Ectodermal cell (in vitro differentiated cells): Measurements from ENCODE around the gene ZNF519.
"Not testable (repeated sequence)": the region's sequence is repeated elsewhere in the genome, so short reads cannot be mapped to it uniquely, and the experiment has no call there.

Experiments used
- H3K27ac ChIP-seq: 2 replicates; pipeline ENCODE4 v1.7.0; 2013; ENCODE audit warnings: mild to moderate bottlenecking, low read depth, low read length; ENCODE audit not compliant: insufficient read depth, poor library complexity, severe bottlenecking
- H3K27me3 ChIP-seq: 2 replicates; pipeline ENCODE4 v1.7.0; 2013; ENCODE audit warnings: mild to moderate bottlenecking, low read length; ENCODE audit not compliant: insufficient read depth, control insufficient read depth, poor library complexity, severe bottlenecking
- H3K36me3 ChIP-seq: one replicate; pipeline ENCODE4 v1.7.0; 2013; ENCODE audit warnings: low read length; ENCODE audit not compliant: control insufficient read depth, insufficient read depth
- H3K4me1 ChIP-seq: one replicate; pipeline ENCODE4 v1.7.0; 2013; ENCODE audit warnings: low read length; ENCODE audit not compliant: control insufficient read depth, insufficient read depth
- H3K4me3 ChIP-seq: 2 replicates; pipeline ENCODE4 v1.7.0; 2013; ENCODE audit warnings: low read depth, low read length, control low read depth; ENCODE audit not compliant: insufficient read depth
- H3K9me3 ChIP-seq: 2 replicates; pipeline ENCODE4 v1.7.0; 2013; ENCODE audit warnings: mild to moderate bottlenecking, low read length, moderate library complexity; ENCODE audit not compliant: control insufficient read depth
- WGBS, 2 experiments: methylation state at CpG; one replicate each; pipeline ENCODE4 v1.1.7; 2013; ENCODE audit warnings: missing lambda C conversion rate in 2 of 2; 5-methylcytosine and 5-hydroxymethylcytosine counted together

Gene ZNF519

GRCh38 chr18:14130804-14131203 lies 1.4 kb downstream of the ZNF519 start:
- H3K27ac ChIP-seq, H3K9me3 ChIP-seq, H3K27me3 ChIP-seq, H3K36me3 ChIP-seq, H3K4me1 ChIP-seq: not testable (repeated sequence)
- peak overlapping the region; percentile 69 for H3K4me3 ChIP-seq
- no CpG with 5 or more reads among the region's 3 CpGs for WGBS, 2 experiments

GRCh38 chr18:14124689-14125088 lies 7.5 kb downstream of the ZNF519 start:
- 80% methylated on average over 2 of the region's 2 CpGs for WGBS, 2 experiments
- no peak overlapping the region for H3K4me3 ChIP-seq
- no peaks in the 10 kb centered on the region for H3K4me1 ChIP-seq
- no peak overlapping the region for H3K27ac ChIP-seq
- no peaks in the 10 kb centered on the region for H3K36me3 ChIP-seq
- no peaks in the 10 kb centered on the region for H3K9me3 ChIP-seq
- H3K27me3 ChIP-seq, result no peaks in the 10 kb centered on the region

- Histone ChIP-seq H3K36me3 (no peaks in the 10 kb centered on the region), H3K27ac (no peak overlapping the region)
- WGBS, 2 experiments, result 95 to 100% methylated on average over 1 to 2 of the region's 2 CpGs
Measured at GRCh38 chr18:14122097-14122496, 10.1 kb downstream of the ZNF519 start.

GRCh38 chr18:14120926-14121325 lies 11.3 kb downstream of the ZNF519 start:
- Histone ChIP-seq H3K36me3 (no peaks in the 10 kb centered on the region), H3K4me1 (no peaks in the 10 kb centered on the region), H3K27ac (no peak overlapping the region), H3K4me3 (no peak overlapping the region), H3K9me3 (peaks cover 2% of the 10 kb centered on the region), H3K27me3 (no peaks in the 10 kb centered on the region)

More at GRCh38 chr18:14122097-14122496, 10.1 kb downstream of the ZNF519 start:
- Histone ChIP-seq H3K4me3 (no peak overlapping the region), H3K4me1 (no peaks in the 10 kb centered on the region), H3K27me3 (no peaks in the 10 kb centered on the region), H3K9me3 (no peaks in the 10 kb centered on the region)

- Histone ChIP-seq H3K9me3 (peaks cover 2% of the 10 kb centered on the region), H3K4me1 (no peaks in the 10 kb centered on the region), H3K27me3 (no peaks in the 10 kb centered on the region), H3K4me3 (no peak overlapping the region), H3K36me3 (peaks cover 13% of the 10 kb centered on the region), H3K27ac (no peak overlapping the region)
- WGBS, 2 experiments, result 90 to 96% methylated on average over 1 of the region's 2 CpGs
Measured at GRCh38 chr18:14117606-14118005, 14.6 kb downstream of the ZNF519 start.

- Histone ChIP-seq H3K27me3 (no peaks in the 10 kb centered on the region), H3K9me3 (peaks cover 7% of the 10 kb centered on the region), H3K36me3 (peaks cover 22% of the 10 kb centered on the region), H3K4me1 (no peaks in the 10 kb centered on the region), H3K27ac (no peak overlapping the region), H3K4me3 (no peak overlapping the region)
- 93 to 98% methylated on average over 3 of the region's 3 CpGs for WGBS, 2 experiments
Measured at GRCh38 chr18:14106906-14107305, 25.3 kb downstream of the ZNF519 start.

- Histone ChIP-seq H3K9me3 (peaks cover 5% of the 10 kb centered on the region), H3K36me3 (peaks cover 22% of the 10 kb centered on the region), H3K27ac (no peak overlapping the region), H3K4me3 (no peak overlapping the region), H3K27me3 (no peaks in the 10 kb centered on the region), H3K4me1 (no peaks in the 10 kb centered on the region)
- WGBS, 2 experiments, result 94 to 97% methylated on average over 3 to 5 of the region's 5 CpGs
Measured at GRCh38 chr18:14104906-14105748, 27.1 kb downstream of the ZNF519 start.

GRCh38 chr18:14104201-14104600 lies 28.0 kb downstream of the ZNF519 start:
- Histone ChIP-seq H3K9me3 (peaks cover 2% of the 10 kb centered on the region), H3K4me1 (no peaks in the 10 kb centered on the region), H3K36me3 (peaks cover 22% of the 10 kb centered on the region), H3K4me3 (no peak overlapping the region), H3K27ac (no peak overlapping the region), H3K27me3 (no peaks in the 10 kb centered on the region)
- 86% methylated on average over 2 of the region's 2 CpGs; no CpG with 5 or more reads in 1 of the 2 experiments for WGBS, 2 experiments

- H3K36me3 ChIP-seq, result peaks cover 17% of the 10 kb centered on the region
- 96 to 99% methylated on average over 2 to 3 of the region's 4 CpGs for WGBS, 2 experiments
- no peaks in the 10 kb centered on the region for H3K27me3 ChIP-seq
- H3K27ac ChIP-seq, result no peak overlapping the region
- no peak overlapping the region for H3K4me3 ChIP-seq
- peaks cover 2% of the 10 kb centered on the region for H3K9me3 ChIP-seq
- no peaks in the 10 kb centered on the region for H3K4me1 ChIP-seq
Measured at GRCh38 chr18:14100503-14101286, 31.5 kb downstream of the ZNF519 start.

GRCh38 chr18:14098428-14098827 lies 33.8 kb downstream of the ZNF519 start:
- WGBS, 2 experiments, result 96 to 98% methylated on average over 6 of the region's 6 CpGs
- no peak overlapping the region for H3K4me3 ChIP-seq
- no peaks in the 10 kb centered on the region for H3K27me3 ChIP-seq
- no peaks in the 10 kb centered on the region for H3K9me3 ChIP-seq
- peaks cover 15% of the 10 kb centered on the region for H3K36me3 ChIP-seq
- no peak overlapping the region for H3K27ac ChIP-seq
- no peaks in the 10 kb centered on the region for H3K4me1 ChIP-seq
